B cell (primary cell): Measurements from ENCODE around the gene SLC9A9. TPM values are rescaled to one million over a fixed set of nuclear protein-coding genes. Genes with fewer than 3 reads are reported as not detected.

Experiments
- ATAC-seq: fragments of 200-7000 bp; cut with Tn5 transposase; one replicate; pipeline ENCODE4 v1.10.0; 2021; ENCODE audit warnings: low read depth, mild to moderate bottlenecking, moderate number of reproducible peaks, moderate library complexity
- CTCF ChIA-PET: fragments of 350-600 bp; sonication (Branson Sonifier 250); formaldehyde crosslinking; loops from one replicate; lab custom pipeline; 2021; ENCODE audit warnings: antibody characterized with exemption, inconsistent platforms; lab: Charles Lee
- POLR2A ChIA-PET: fragments of 350-600 bp; sonication (Branson Sonifier 250); formaldehyde crosslinking; loops from one replicate; lab custom pipeline; 2021; ENCODE audit warnings: antibody characterized with exemption; lab: Charles Lee
- DNase-seq: peaks from one replicate; pipeline ENCODE4 v3.0.0; 2013
- H2AFZ ChIP-seq: 2 replicates; pipeline ENCODE4 v1.6.1; 2012; ENCODE audit warnings: mild to moderate bottlenecking, low read depth, low read length; ENCODE audit not compliant: insufficient read depth, poor library complexity, severe bottlenecking
- H3K27ac ChIP-seq, 2 donors: 1 replicate in 1 of 2; 2 replicates in 1 of 2; pipeline ENCODE4 v1.5.1; 2012 to 2013; ENCODE audit warnings: low read length in 2 of 2, mild to moderate bottlenecking in 2 of 2, moderate library complexity in 1 of 2
- H3K27me3 ChIP-seq, 4 experiments: fragments of 200-600 bp in 1 of 4; sonication (generic) in 1 of 4; replicated peaks in 1 of 4; 1 replicate in 2 of 4; 2 replicates in 2 of 4; pipeline versions ENCODE4 v1.6.1 to v1.7.0; 2013 to 2016; ENCODE audit warnings: low read length in 3 of 4, mild to moderate bottlenecking in 2 of 4, mixed read lengths in 1 of 4, moderate library complexity in 1 of 4; ENCODE audit not compliant: insufficient read depth in 4 of 4, control insufficient read depth in 3 of 4; ENCODE audit errors: control extremely low read depth in 1 of 4
- H3K36me3 ChIP-seq, 2 experiments: replicated peaks in 1 of 2; 1 replicate in 1 of 2; 2 replicates in 1 of 2; pipeline versions ENCODE4 v1.6.1 to v1.7.1; 2013; ENCODE audit warnings: low read length in 1 of 2; ENCODE audit not compliant: insufficient read depth in 2 of 2, control insufficient read depth in 1 of 2; ENCODE audit errors: control extremely low read depth in 1 of 2, extremely low read depth in 1 of 2
- H3K4me1 ChIP-seq, 2 donors: fragments of 200-600 bp in 1 of 2; sonication (generic) in 1 of 2; 1 replicate in 1 of 2; 2 replicates in 1 of 2; pipeline versions ENCODE4 v1.5.1 to v1.6.1; 2013 to 2017; ENCODE audit warnings: low read length in 2 of 2; ENCODE audit not compliant: control insufficient read depth in 2 of 2, insufficient read depth in 2 of 2
- H3K4me2 ChIP-seq: replicated peaks from 2 replicates; pipeline ENCODE3; 2012; ENCODE audit warnings: mild to moderate bottlenecking, low read depth, low read length; ENCODE audit not compliant: poor library complexity, severe bottlenecking
- H3K4me3 ChIP-seq, 5 experiments: fragments of 200-600 bp in 1 of 5; sonication (generic) in 1 of 5; 1 replicate in 3 of 5; 2 replicates in 2 of 5; pipeline versions ENCODE4 v1.5.1 to v1.7.0; 2011 to 2016; ENCODE audit warnings: low read length in 4 of 5, mild to moderate bottlenecking in 4 of 5, low read depth in 2 of 5, control low read depth in 1 of 5, moderate library complexity in 1 of 5; ENCODE audit not compliant: insufficient read depth in 1 of 5; ENCODE audit errors: control extremely low read depth in 1 of 5, extremely low read depth in 1 of 5
- H3K79me2 ChIP-seq: fragments of 200-600 bp; sonication (generic); one replicate; pipeline ENCODE4 v1.6.0; 2016; ENCODE audit warnings: low read length; ENCODE audit not compliant: control insufficient read depth, insufficient read depth
- H3K9ac ChIP-seq: fragments of 200-600 bp; sonication (generic); 2 replicates; pipeline ENCODE4 v1.6.1; 2017; ENCODE audit warnings: mild to moderate bottlenecking, low read length, moderate library complexity
- H3K9me3 ChIP-seq, 3 donors: one replicate each; pipeline versions ENCODE4 v1.6.1 to v1.7.1; 2013; ENCODE audit warnings: low read length in 2 of 3; ENCODE audit not compliant: control insufficient read depth in 2 of 3, insufficient read depth in 1 of 3; ENCODE audit errors: control extremely low read depth in 1 of 3
- H4K20me1 ChIP-seq: 2 replicates; pipeline ENCODE4 v1.6.0; 2012; ENCODE audit warnings: mild to moderate bottlenecking, low read length; ENCODE audit not compliant: insufficient read depth, control insufficient read depth, poor library complexity, severe bottlenecking
- H3K27ac Mint-ChIP-seq: one replicate; pipeline ENCODE4 v1.8.0; 2021; ENCODE audit warnings: mixed read lengths
- H3K27me3 Mint-ChIP-seq: one replicate; pipeline ENCODE4 v1.8.0; 2021; ENCODE audit warnings: mixed read lengths
- H3K4me1 Mint-ChIP-seq: one replicate; pipeline ENCODE4 v1.8.0; 2021; ENCODE audit warnings: mixed read lengths
- H3K4me3 Mint-ChIP-seq: one replicate; pipeline ENCODE4 v1.8.0; 2021; ENCODE audit warnings: mixed read lengths
- H3K9me3 Mint-ChIP-seq: one replicate; pipeline ENCODE4 v1.8.0; 2022; ENCODE audit warnings: mixed read lengths; ENCODE audit not compliant: insufficient read depth
- EZH2 ChIP-seq: IDR thresholded peaks from 2 replicates; pipeline ENCODE4 v1.6.1; 2012; ENCODE audit warnings: borderline replicate concordance, low read depth, mild to moderate bottlenecking, moderate library complexity, low read length; ENCODE audit not compliant: insufficient read depth, poor library complexity, severe bottlenecking
- WGBS: methylation state at CpG from one replicate; pipeline ENCODE4 v1.1.5; 2013; ENCODE audit warnings: missing lambda C conversion rate; ENCODE audit not compliant: insufficient coverage; 5-methylcytosine and 5-hydroxymethylcytosine counted together
- intact Hi-C: fragments of 100-400 bp; cut with micrococcal nuclease; formaldehyde crosslinking; loops from one replicate; pipeline ENCODE4 v1.10.0; 2022
- polyA plus RNA-seq: library from polyadenylated mRNA; depleted of rRNA; stranded (reverse); fragments of >200 nt; gene quantifications from 2 replicates; pipeline ENCODE4 v1.2.3, GENCODE V29; 2012
- total RNA-seq, 2 donors: library from RNA; stranded (reverse); fragments of 120-200 nt in 1 of 2; gene quantifications; 1 replicate in 1 of 2; 2 replicates in 1 of 2; pipeline versions ENCODE4 v1.2.3 to v1.2.4, GENCODE V29; 2013 to 2022
- TF ChIP-seq, protein P1 (sequence below): fragments of 200-600 bp; IDR thresholded peaks from one replicate; pipeline ENCODE4 v1.8.0; 2022; ENCODE audit warnings: antibody characterized with exemption, mild to moderate bottlenecking

The SLC9A9 gene
- total and polyA plus RNA-seq, 2 donors (not counting 1 experiment from before 2014, with no cell fraction given), result 7.7 to 17.3 TPM

DNA sequence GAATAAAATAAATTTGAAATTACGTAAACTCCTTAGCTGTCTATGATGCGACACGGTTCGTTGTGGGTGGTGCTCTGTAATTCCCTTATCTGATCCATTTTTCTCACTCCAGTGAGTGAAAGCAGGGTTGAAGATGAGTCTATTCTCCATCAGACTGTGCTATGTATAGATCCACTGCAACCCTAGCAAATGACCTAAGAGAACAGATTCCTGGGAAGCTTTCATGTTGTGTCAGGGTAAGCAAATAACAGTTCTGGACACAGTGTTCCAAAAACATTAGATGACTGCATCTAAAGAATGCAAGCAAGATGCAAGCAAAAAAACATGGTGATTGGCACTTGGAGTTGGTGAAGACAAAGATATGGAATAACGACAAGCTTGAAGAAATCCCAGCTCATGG lies 239.3 kb downstream of the SLC9A9 start:
- Mint-ChIP-seq H3K4me1 (peaks cover 19% of the 10 kb centered on the region), H3K27ac (no peak overlapping the region), H3K27me3 (no peaks in the 10 kb centered on the region), H3K4me3 (no peak overlapping the region), H3K9me3 (no peaks in the 10 kb centered on the region)
- H4K20me1 ChIP-seq, result no peaks in the 10 kb centered on the region
- H3K27ac ChIP-seq, result no peak overlapping the region
- no peak overlapping the region for H3K4me3 ChIP-seq
- no peak overlapping the region for H3K9ac ChIP-seq
- H2AFZ ChIP-seq, result no peak overlapping the region
- no peaks in the 10 kb centered on the region for H3K79me2 ChIP-seq
- ChIA-PET CTCF (interaction anchor here (1.8 kb wide), 2 partner anchors 11 to 65 kb away, joined by 4 to 5 read pairs; no protein-coding TSS in a partner anchor), POLR2A (no interaction called here)
- H3K9me3 ChIP-seq, result no peaks in the 10 kb centered on the region
- ATAC-seq (no peak), DNase-seq (no peak)
- H3K36me3 ChIP-seq, result no peaks in the 10 kb centered on the region
- peaks cover 20% of the 10 kb centered on the region in 2 donors for H3K4me1 ChIP-seq
- WGBS, result no CpG with 5 or more reads among the region's 5 CpGs
- intact Hi-C loops, result no loop called here
- no peak overlapping the region for H3K4me2 ChIP-seq
- TF ChIP-seq, protein P1, sequence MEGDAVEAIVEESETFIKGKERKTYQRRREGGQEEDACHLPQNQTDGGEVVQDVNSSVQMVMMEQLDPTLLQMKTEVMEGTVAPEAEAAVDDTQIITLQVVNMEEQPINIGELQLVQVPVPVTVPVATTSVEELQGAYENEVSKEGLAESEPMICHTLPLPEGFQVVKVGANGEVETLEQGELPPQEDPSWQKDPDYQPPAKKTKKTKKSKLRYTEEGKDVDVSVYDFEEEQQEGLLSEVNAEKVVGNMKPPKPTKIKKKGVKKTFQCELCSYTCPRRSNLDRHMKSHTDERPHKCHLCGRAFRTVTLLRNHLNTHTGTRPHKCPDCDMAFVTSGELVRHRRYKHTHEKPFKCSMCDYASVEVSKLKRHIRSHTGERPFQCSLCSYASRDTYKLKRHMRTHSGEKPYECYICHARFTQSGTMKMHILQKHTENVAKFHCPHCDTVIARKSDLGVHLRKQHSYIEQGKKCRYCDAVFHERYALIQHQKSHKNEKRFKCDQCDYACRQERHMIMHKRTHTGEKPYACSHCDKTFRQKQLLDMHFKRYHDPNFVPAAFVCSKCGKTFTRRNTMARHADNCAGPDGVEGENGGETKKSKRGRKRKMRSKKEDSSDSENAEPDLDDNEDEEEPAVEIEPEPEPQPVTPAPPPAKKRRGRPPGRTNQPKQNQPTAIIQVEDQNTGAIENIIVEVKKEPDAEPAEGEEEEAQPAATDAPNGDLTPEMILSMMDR, result no peak
- no peak for TF ChIP-seq EZH2
- H3K27me3 ChIP-seq, result no peaks in the 10 kb centered on the region

DNA sequence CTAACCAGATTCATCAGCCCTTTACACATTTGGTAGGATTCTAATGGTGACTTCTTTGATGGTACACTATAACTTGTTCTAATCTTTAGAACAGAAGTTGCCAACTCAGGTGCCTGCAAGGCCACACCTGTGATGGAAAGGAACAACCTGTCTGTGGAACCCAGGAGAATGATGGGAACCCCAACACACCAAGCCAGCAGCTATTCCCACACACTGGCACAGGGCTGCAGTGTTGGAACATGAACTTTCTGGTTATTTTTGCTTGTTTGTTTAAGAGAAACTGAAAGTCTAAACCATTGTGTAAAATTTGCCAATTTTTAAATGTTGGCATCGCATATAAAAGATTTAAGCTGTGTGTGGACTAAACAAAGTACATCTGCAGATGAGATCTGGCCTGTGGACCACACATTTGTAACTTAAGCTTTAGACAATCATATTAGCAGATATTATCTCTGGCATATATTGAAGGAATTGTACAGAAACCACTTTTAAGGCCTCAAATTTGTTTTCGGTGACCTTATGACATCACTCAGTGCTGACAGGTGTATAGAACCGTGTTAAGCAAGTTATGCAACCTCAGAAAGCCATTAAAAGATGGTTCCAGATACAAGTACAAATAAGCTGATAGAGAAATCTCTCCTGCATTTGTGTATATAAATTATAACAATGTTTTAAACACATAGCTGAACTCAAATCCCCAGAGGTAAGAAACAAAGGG lies 242.9 kb downstream of the SLC9A9 start:
- H3K4me2 ChIP-seq, result peak overlapping the region; percentile 49
- peak overlapping the region; percentile 39 to 72 for H3K27ac ChIP-seq
- CTCF ChIA-PET, result interaction anchor here (0.9 to 1.7 kb wide), 4 partner anchors 10 to 172 kb away, joined by 3 to 5 read pairs (median 3); no protein-coding TSS in a partner anchor
- H3K36me3 ChIP-seq, result no peaks in the 10 kb centered on the region
- H3K4me3 ChIP-seq, result peak overlapping the region in 1 of 5 experiments; percentile 13
- H4K20me1 ChIP-seq, result no peaks in the 10 kb centered on the region
- Mint-ChIP-seq H3K9me3 (no peaks in the 10 kb centered on the region), H3K4me3 (peak overlapping the region; percentile 67), H3K27me3 (no peaks in the 10 kb centered on the region), H3K27ac (peak overlapping the region; percentile 86), H3K4me1 (peaks cover 40% of the 10 kb centered on the region)
- H3K9me3 ChIP-seq, result no peaks in the 10 kb centered on the region
- peak overlapping the region; percentile 67 for H2AFZ ChIP-seq
- H3K4me1 ChIP-seq, result peaks cover 29 to 34% of the 10 kb centered on the region in 2 donors
- H3K9ac ChIP-seq, result peak overlapping the region; percentile 7
- intact Hi-C loops, result loop anchor here (2.0 kb wide), 1 partner anchor 69 kb away; no protein-coding TSS in a partner anchor
- POLR2A ChIA-PET, result no interaction called here
- H3K79me2 ChIP-seq, result no peaks in the 10 kb centered on the region
- DNase-seq, result no peak
- WGBS, result no CpG with 5 or more reads among the region's 3 CpGs
- peak; percentile 45 for ATAC-seq
- no peaks in the 10 kb centered on the region for H3K27me3 ChIP-seq
- TF ChIP-seq, protein P1, result no peak
- no peak for TF ChIP-seq EZH2
